ENCODE data around the gene U2AF2. TPM values are rescaled to one million over a fixed set of nuclear protein-coding genes. Genes with fewer than 3 reads are reported as not detected.

U2AF2 gene
- total RNA-seq, 4 donors from 2014 or later = 80.4 to 122 (median 104) TPM

- Histone ChIP-seq H3K36me3 (peaks cover 35 to 100% (median 96%) of the 10 kb centered on the region in 4 donors), H3K9me3 (no peaks in the 10 kb centered on the region), H3K27ac (replicated peaks in 1 of 4) (no peak overlapping the region), H3K27me3 (no peaks in the 10 kb centered on the region), H3K4me1 (peaks cover 10 to 76% (median 33%) of the 10 kb centered on the region in 4 donors), H3K4me3 (no peak overlapping the region)
- TF ChIP-seq POLR2A (IDR thresholded peaks at IDR 0.05; ENCODE audit: low read depth) = no peak
- no peak for TF ChIP-seq POLR2AphosphoS5 (IDR thresholded peaks at IDR 0.05)
- TF ChIP-seq EP300 (IDR thresholded peaks at IDR 0.05) = no peak
- TF ChIP-seq CTCF (IDR thresholded peaks at IDR 0.05) = no peak
- intact Hi-C loops (cut with DNase I) = no loop called here
- WGBS = 91% methylated on average over 22 of the region's 22 CpGs
- DNase-seq (ENCODE audit: extremely low spot score) = no peak
Observed at GRCh38 chr19:55683449-55684261, 28.8 kb downstream of the U2AF2 start.

GRCh38 chr19:55684946-55685681, 30.3 kb downstream of the U2AF2 start:
- no peak for DNase-seq (ENCODE audit: extremely low spot score)
- intact Hi-C loops (cut with DNase I) = no loop called here
- 96% methylated on average over 42 of the region's 60 CpGs for WGBS
- TF ChIP-seq CTCF (IDR thresholded peaks at IDR 0.05) = no peak
- TF ChIP-seq EP300 (IDR thresholded peaks at IDR 0.05) = no peak
- TF ChIP-seq POLR2A (IDR thresholded peaks at IDR 0.05; ENCODE audit: low read depth) = no peak
- TF ChIP-seq POLR2AphosphoS5 (IDR thresholded peaks at IDR 0.05) = no peak
- peaks cover 8 to 66% (median 25%) of the 10 kb centered on the region in 4 donors for H3K4me1 ChIP-seq
- no peak overlapping the region for H3K4me3 ChIP-seq
- peaks cover 41 to 100% (median 96%) of the 10 kb centered on the region in 4 donors for H3K36me3 ChIP-seq
- no peaks in the 10 kb centered on the region for H3K27me3 ChIP-seq
- H3K27ac ChIP-seq (replicated peaks in 1 of 4) = no peak overlapping the region
- H3K9me3 ChIP-seq = no peaks in the 10 kb centered on the region

- H3K27ac ChIP-seq (replicated peaks in 1 of 4) = no peak overlapping the region
- H3K9me3 ChIP-seq = no peaks in the 10 kb centered on the region
- no peak overlapping the region for H3K4me3 ChIP-seq
- no peak for TF ChIP-seq CTCF (IDR thresholded peaks at IDR 0.05)
- TF ChIP-seq POLR2A (IDR thresholded peaks at IDR 0.05; ENCODE audit: low read depth) = no peak
- no peak for TF ChIP-seq EP300 (IDR thresholded peaks at IDR 0.05)
- no peak for TF ChIP-seq POLR2AphosphoS5 (IDR thresholded peaks at IDR 0.05)
- H3K4me1 ChIP-seq = peaks cover 4 to 59% (median 21%) of the 10 kb centered on the region in 4 donors
- WGBS = 96% methylated on average over 5 of the region's 6 CpGs
- DNase-seq (ENCODE audit: extremely low spot score) = no peak
- H3K27me3 ChIP-seq = no peaks in the 10 kb centered on the region
- H3K36me3 ChIP-seq = peaks cover 40 to 100% (median 96%) of the 10 kb centered on the region in 4 donors
- intact Hi-C loops (cut with DNase I) = no loop called here
Observed at GRCh38 chr19:55685776-55686175, 30.9 kb downstream of the U2AF2 start.

- no peak overlapping the region for H3K4me3 ChIP-seq
- DNase-seq (ENCODE audit: extremely low spot score) = no peak
Observed at GRCh38 chr19:55686311-55687050, 31.6 kb downstream of the U2AF2 start.

More at GRCh38 chr19:55686311-55687050, 31.6 kb downstream of the U2AF2 start:
- Histone ChIP-seq H3K4me1 (peaks cover 4 to 52% (median 16%) of the 10 kb centered on the region in 4 donors), H3K9me3 (no peaks in the 10 kb centered on the region), H3K27me3 (no peaks in the 10 kb centered on the region), H3K27ac (replicated peaks in 1 of 4) (no peak overlapping the region), H3K36me3 (peaks cover 38 to 100% (median 96%) of the 10 kb centered on the region in 4 donors)
- intact Hi-C loops (cut with DNase I) = no loop called here
- TF ChIP-seq POLR2AphosphoS5 (IDR thresholded peaks at IDR 0.05) = no peak
- TF ChIP-seq EP300 (IDR thresholded peaks at IDR 0.05) = no peak
- WGBS = 87% methylated on average over 27 of the region's 29 CpGs
